A549 (cell line): ENCODE measurements around the gene PALLD.

ENCODE experiments used
- MYC ChIP-seq: IDR thresholded peaks from 2 replicates; pipeline ENCODE4 v1.6.1; 2012; ENCODE audit warnings: mild to moderate bottlenecking, inconsistent platforms, low read length, improper control_type of control experiment, borderline replicate concordance
- RCOR1 ChIP-seq: fragments of 150-350 bp; IDR thresholded peaks from 2 replicates; pipeline ENCODE4 v1.6.1; 2014; ENCODE audit warnings: antibody characterized with exemption, low read length, low read depth
- TF ChIP-seq, protein P1 (sequence below): fragments of >200 bp; sonication (Bioruptor Twin); formaldehyde crosslinking; IDR thresholded peaks from 3 replicates; pipeline ENCODE4 v1.5.1; 2016

DNA sequence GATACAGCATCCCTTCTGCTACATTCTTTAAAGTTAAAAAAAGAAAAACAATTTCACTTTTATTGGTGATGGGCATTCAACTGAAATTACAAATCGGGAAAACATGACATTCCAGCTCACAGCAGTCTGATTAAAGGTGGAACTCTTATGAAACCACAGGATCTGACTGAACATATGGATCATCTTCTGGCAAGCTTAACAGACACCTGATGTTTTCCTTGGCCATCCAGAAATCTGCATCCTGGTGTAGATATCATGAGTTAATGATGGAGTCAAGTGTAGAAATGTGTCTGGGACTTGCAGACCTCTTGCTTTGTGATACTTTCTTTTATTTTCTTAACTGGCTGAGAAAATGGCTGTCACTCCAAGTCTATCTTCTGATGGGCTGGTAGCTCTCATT is 345.3 kb downstream of the PALLD start:
- TF ChIP-seq, protein P1, sequence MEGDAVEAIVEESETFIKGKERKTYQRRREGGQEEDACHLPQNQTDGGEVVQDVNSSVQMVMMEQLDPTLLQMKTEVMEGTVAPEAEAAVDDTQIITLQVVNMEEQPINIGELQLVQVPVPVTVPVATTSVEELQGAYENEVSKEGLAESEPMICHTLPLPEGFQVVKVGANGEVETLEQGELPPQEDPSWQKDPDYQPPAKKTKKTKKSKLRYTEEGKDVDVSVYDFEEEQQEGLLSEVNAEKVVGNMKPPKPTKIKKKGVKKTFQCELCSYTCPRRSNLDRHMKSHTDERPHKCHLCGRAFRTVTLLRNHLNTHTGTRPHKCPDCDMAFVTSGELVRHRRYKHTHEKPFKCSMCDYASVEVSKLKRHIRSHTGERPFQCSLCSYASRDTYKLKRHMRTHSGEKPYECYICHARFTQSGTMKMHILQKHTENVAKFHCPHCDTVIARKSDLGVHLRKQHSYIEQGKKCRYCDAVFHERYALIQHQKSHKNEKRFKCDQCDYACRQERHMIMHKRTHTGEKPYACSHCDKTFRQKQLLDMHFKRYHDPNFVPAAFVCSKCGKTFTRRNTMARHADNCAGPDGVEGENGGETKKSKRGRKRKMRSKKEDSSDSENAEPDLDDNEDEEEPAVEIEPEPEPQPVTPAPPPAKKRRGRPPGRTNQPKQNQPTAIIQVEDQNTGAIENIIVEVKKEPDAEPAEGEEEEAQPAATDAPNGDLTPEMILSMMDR: no peak
- TF ChIP-seq MYC: no peak
- no peak for TF ChIP-seq RCOR1
